T-cell (primary cell): ENCODE results near the gene RNF13. TPM values are rescaled to one million over a fixed set of nuclear protein-coding genes. Genes with fewer than 3 reads are reported as not detected.

Experiments
- ATAC-seq, 4 experiments: fragments of 200-7000 bp in 3 of 4; fragments of 150-1000 bp in 1 of 4; cut with Tn5 transposase; replicated peaks in 1 of 4; 1 replicate in 3 of 4; 2 replicates in 1 of 4; pipeline ENCODE4 v1.10.0; 2021; ENCODE audit warnings: moderate library complexity in 3 of 4, mild to moderate bottlenecking in 2 of 4, moderate number of reproducible peaks in 1 of 4
- CTCF ChIA-PET, 2 donors: fragments of 300-600 bp; sonication (Branson Sonifier 250); formaldehyde crosslinking; loops; one replicate each; lab custom pipeline; 2022; ENCODE audit warnings: antibody characterized with exemption in 2 of 2; lab: Charles Lee
- POLR2A ChIA-PET, 2 donors: fragments of 300-600 bp; sonication (Branson Sonifier 250); formaldehyde crosslinking; loops; one replicate each; lab custom pipeline; 2022; ENCODE audit warnings: antibody characterized with exemption in 2 of 2; lab: Charles Lee
- DNase-seq, 35 experiments: peaks; one replicate each; pipeline versions ENCODE4 v3.0.0 to v3.0.0-alpha.2; 2013 to 2023
- H3K27ac ChIP-seq: one replicate; pipeline ENCODE4 v1.5.1; 2013; ENCODE audit warnings: low read length
- H3K27me3 ChIP-seq, 2 experiments: replicated peaks in 1 of 2; 1 replicate in 1 of 2; 2 replicates in 1 of 2; pipeline versions ENCODE4 v1.6.1 to v1.7.0; 2013; ENCODE audit warnings: low read length in 1 of 2, mixed read lengths in 1 of 2; ENCODE audit not compliant: control insufficient read depth in 2 of 2, insufficient read depth in 2 of 2; ENCODE audit errors: extremely low read depth in 1 of 2
- H3K36me3 ChIP-seq, 2 donors: 1 replicate in 1 of 2; 2 replicates in 1 of 2; pipeline versions ENCODE4 v1.6.1 to v1.7.0; 2013; ENCODE audit warnings: low read length in 1 of 2; ENCODE audit not compliant: control insufficient read depth in 2 of 2, insufficient read depth in 1 of 2; ENCODE audit errors: extremely low read depth in 1 of 2
- H3K4me1 ChIP-seq, 2 experiments: 1 replicate in 1 of 2; 2 replicates in 1 of 2; pipeline versions ENCODE4 v1.6.1 to v1.7.0; 2013; ENCODE audit warnings: low read length in 2 of 2, mixed read lengths in 1 of 2; ENCODE audit not compliant: insufficient read depth in 2 of 2, control insufficient read depth in 1 of 2; ENCODE audit errors: extremely low read depth in 1 of 2
- H3K4me3 ChIP-seq, 2 donors: 1 replicate in 1 of 2; 2 replicates in 1 of 2; pipeline versions ENCODE4 v1.5.1 to v1.7.0; 2013; ENCODE audit warnings: mild to moderate bottlenecking in 2 of 2, low read length in 1 of 2, moderate library complexity in 1 of 2; ENCODE audit not compliant: control insufficient read depth in 1 of 2; ENCODE audit errors: extremely low read depth in 1 of 2
- H3K9me3 ChIP-seq: 2 replicates; pipeline ENCODE4 v1.7.0; 2013
- H3K27ac Mint-ChIP-seq, 2 donors: one replicate each; pipeline ENCODE4 v1.8.0; 2020 to 2021; ENCODE audit warnings: mild to moderate bottlenecking in 2 of 2, mixed read lengths in 2 of 2
- H3K27me3 Mint-ChIP-seq, 2 donors: one replicate each; pipeline ENCODE4 v1.8.0; 2021 to 2022; ENCODE audit warnings: mixed read lengths in 2 of 2
- H3K36me3 Mint-ChIP-seq: one replicate; pipeline ENCODE4 v1.8.0; 2021; ENCODE audit warnings: mixed read lengths
- H3K4me1 Mint-ChIP-seq, 3 donors: one replicate each; pipeline ENCODE4 v1.8.0; 2020 to 2022; ENCODE audit warnings: mixed read lengths in 3 of 3, mild to moderate bottlenecking in 1 of 3
- H3K4me3 Mint-ChIP-seq, 3 donors: one replicate each; pipeline ENCODE4 v1.8.0; 2020 to 2022; ENCODE audit warnings: mild to moderate bottlenecking in 3 of 3, mixed read lengths in 3 of 3, moderate library complexity in 3 of 3
- H3K9me3 Mint-ChIP-seq, 3 donors: one replicate each; pipeline ENCODE4 v1.8.0; 2020 to 2022; ENCODE audit warnings: mixed read lengths in 3 of 3
- WGBS: methylation state at CpG from one replicate; pipeline ENCODE4 v1.1.5; 2013; ENCODE audit warnings: missing lambda C conversion rate; ENCODE audit not compliant: insufficient coverage; 5-methylcytosine and 5-hydroxymethylcytosine counted together
- total RNA-seq, 35 experiments: library from RNA in 6 of 35; stranded (reverse) in 6 of 35; fragments of 120-200 nt in 1 of 35; gene quantifications; one replicate each; pipeline versions ENCODE4 v1.2.1 to v1.2.4 and lab custom pipeline; 2013 to 2026

RNF13 gene
- total RNA-seq, result 10 to 100 TPM; 45.0 to 55.8 (median 54.8) TPM
- 70.0 TPM for total RNA-seq (2013)
- total RNA-seq (lab: John Stamatoyannopoulos, UW), result 30.3 to 117 (median 53.6) reads per million in 29 experiments

DNA sequence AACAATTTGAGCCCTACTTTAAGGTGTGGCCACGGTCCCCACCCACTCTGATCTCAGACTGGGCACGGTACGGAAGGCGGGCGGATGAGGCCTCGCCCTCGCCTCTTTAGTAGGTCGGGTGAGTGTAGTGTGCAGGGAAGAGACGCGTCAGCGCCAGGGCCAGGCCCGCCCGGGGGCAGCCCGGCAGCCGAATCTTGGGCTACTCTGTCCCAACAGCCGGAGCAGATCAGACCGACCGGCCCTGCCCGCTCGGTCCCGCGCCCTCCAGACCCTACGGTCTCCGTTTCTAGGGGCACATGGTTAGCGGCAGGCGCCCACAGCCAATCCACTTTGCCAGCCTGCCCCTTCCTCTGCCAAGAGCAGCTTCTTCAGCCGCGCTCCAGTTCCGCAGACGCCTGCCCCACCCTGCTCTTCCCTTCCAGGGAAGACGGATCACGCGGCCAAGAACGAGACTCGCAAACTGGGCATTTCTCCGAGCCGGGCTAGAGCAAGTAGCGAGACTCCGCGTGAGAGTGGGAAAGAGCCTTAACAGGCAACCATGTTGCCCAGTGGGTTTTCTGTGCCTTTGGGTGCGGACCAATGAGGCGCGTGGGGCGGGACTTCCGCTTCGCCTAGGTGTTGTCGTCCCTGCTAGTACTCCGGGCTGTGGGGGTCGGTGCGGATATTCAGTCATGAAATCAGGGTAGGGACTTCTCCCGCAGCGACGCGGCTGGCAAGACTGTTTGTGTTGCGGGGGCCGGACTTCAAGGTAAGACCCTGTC, at the start of gene RNF13:
TSS of gene RNF13 (plus strand) at position 610 of the 761 bp plus-strand sequence. CDS start 32,812 bp downstream, outside the sequence.
- Mint-ChIP-seq H3K27ac (peak within 1 kb of the TSS; percentile 99 to 100), H3K4me1 (peaks cover 41 to 52% (median 48%) of the 10 kb centered on the region in 3 donors), H3K36me3 (peaks cover 3% of the 10 kb centered on the region), H3K27me3 (peaks cover 3 to 4% of the 10 kb centered on the region in 2 donors), H3K9me3 (no peaks in the 10 kb centered on the region), H3K4me3 (peak within 1 kb of the TSS; percentile 98 to 100 (median 98))
- ChIA-PET POLR2A (interaction anchor here in 1 of 2 donors (0.5 kb wide), 1 partner anchor 272 kb away, joined by 5 read pairs; no protein-coding TSS in a partner anchor), CTCF (interaction anchor here in 1 of 2 donors (1.1 kb wide), 1 partner anchor 10 kb away, joined by 3 read pairs; no protein-coding TSS in a partner anchor)
- under 1% methylated on average over 55 of the region's 56 CpGs for WGBS
- Histone ChIP-seq H3K27me3 (no peaks in the 10 kb centered on the region), H3K9me3 (no peaks in the 10 kb centered on the region), H3K36me3 (no peaks in the 10 kb centered on the region), H3K4me3 (peak within 1 kb of the TSS; percentile 85 to 96), H3K27ac (peak within 1 kb of the TSS; percentile 94), H3K4me1 (peaks cover 11 to 18% of the 10 kb centered on the region in 2 experiments)
- peak; percentile 95 to 97 (median 96) for ATAC-seq
- peak; percentile 85 to 96 (median 92) for DNase-seq

GRCh38 chr3:149763565-149764195, 49.3 kb upstream of the RNF13 start:
- no peaks in the 10 kb centered on the region for H3K36me3 Mint-ChIP-seq

GRCh38 chr3:149764302-149764701, 48.7 kb upstream of the RNF13 start:
- Mint-ChIP-seq H3K4me3 (no peak overlapping the region), H3K9me3 (no peaks in the 10 kb centered on the region), H3K4me1 (no peaks in the 10 kb centered on the region), H3K27me3 (peaks cover 21 to 35% of the 10 kb centered on the region in 2 donors), H3K36me3 (no peaks in the 10 kb centered on the region), H3K27ac (no peak overlapping the region)
- no peak overlapping the region for H3K27ac ChIP-seq
- no CpG with 5 or more reads among the region's 1 CpG for WGBS
- no peak for ATAC-seq
- no peak for DNase-seq
- no peaks in the 10 kb centered on the region for H3K36me3 ChIP-seq
- H3K4me1 ChIP-seq, result no peaks in the 10 kb centered on the region
- H3K4me3 ChIP-seq, result no peak overlapping the region
- H3K27me3 ChIP-seq, result peaks cover 2 to 8% of the 10 kb centered on the region in 2 experiments
- H3K9me3 ChIP-seq, result no peaks in the 10 kb centered on the region
- CTCF ChIA-PET, result interaction anchor here (0.5 to 3.4 kb wide), 3 partner anchors 43 to 645 kb away, joined by 3 to 26 read pairs (median 3); no protein-coding TSS in a partner anchor
- POLR2A ChIA-PET, result no interaction called here

More at GRCh38 chr3:149763565-149764195, 49.3 kb upstream of the RNF13 start:
- Histone ChIP-seq H3K27ac (no peak overlapping the region), H3K27me3 (peaks cover 2 to 11% of the 10 kb centered on the region in 2 experiments), H3K36me3 (no peaks in the 10 kb centered on the region), H3K4me1 (no peaks in the 10 kb centered on the region), H3K9me3 (no peaks in the 10 kb centered on the region), H3K4me3 (no peak overlapping the region)
- ChIA-PET CTCF (no interaction called here), POLR2A (interaction anchor here in 1 of 2 donors (0.7 kb wide), 1 partner anchor 11 kb away, joined by 4 read pairs; the partner anchor contains the start of gene COMMD2)
- H3K4me1 Mint-ChIP-seq, result no peaks in the 10 kb centered on the region
- no peak overlapping the region for H3K4me3 Mint-ChIP-seq
- WGBS, result 73% methylated on average over 2 of the region's 3 CpGs
- ATAC-seq (no peak), DNase-seq (no peak)
- H3K27me3 Mint-ChIP-seq, result peaks cover 21 to 37% of the 10 kb centered on the region in 2 donors
- H3K27ac Mint-ChIP-seq, result no peak overlapping the region
- H3K9me3 Mint-ChIP-seq, result no peaks in the 10 kb centered on the region

GRCh38 chr3:149765762-149766334, 47.2 kb upstream of the RNF13 start:
- WGBS, result no CpG with 5 or more reads among the region's 2 CpGs
- CTCF ChIA-PET, result interaction anchor here (0.7 to 3.4 kb wide), 6 partner anchors 9 to 42 kb away, joined by 4 to 26 read pairs (median 6); partner anchors contain the start of gene COMMD2 (in 2 of the 2)

DNA sequence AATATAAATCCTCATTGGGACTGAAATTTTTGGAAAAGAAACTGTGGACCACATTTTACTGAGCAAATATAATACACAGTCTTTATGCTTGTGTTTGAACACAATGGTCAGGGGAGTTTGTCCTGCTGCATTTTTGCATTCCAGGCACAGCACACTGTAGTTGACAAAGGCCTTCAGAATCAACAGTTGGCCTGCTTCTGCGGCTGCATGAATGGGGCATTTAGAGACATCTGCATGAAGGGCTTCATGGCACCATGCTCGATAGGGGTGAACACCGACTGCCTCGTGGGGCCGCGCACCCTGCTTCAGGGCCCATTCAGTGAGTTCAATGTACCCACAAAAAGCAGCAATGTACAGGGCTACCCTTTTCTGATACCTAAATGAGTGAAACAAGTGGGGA, 45.3 kb upstream of the RNF13 start:
- H3K27me3 Mint-ChIP-seq, result peaks cover 22 to 35% of the 10 kb centered on the region in 2 donors
- no peak overlapping the region for H3K27ac Mint-ChIP-seq
- no peaks in the 10 kb centered on the region for H3K9me3 Mint-ChIP-seq
- H3K27me3 ChIP-seq, result peaks cover 2 to 3% of the 10 kb centered on the region in 2 experiments
- no peak for ATAC-seq
- H3K4me3 ChIP-seq, result no peak overlapping the region
- H3K4me1 ChIP-seq, result no peaks in the 10 kb centered on the region
- no peaks in the 10 kb centered on the region for H3K4me1 Mint-ChIP-seq
- no peaks in the 10 kb centered on the region for H3K36me3 ChIP-seq
- WGBS, result 100% methylated on average over 4 of the region's 6 CpGs
- H3K4me3 Mint-ChIP-seq, result no peak overlapping the region
- POLR2A ChIA-PET, result interaction anchor here in 1 of 2 donors (0.7 kb wide), 1 partner anchor 28 kb away, joined by 3 read pairs; no protein-coding TSS in a partner anchor
- H3K36me3 Mint-ChIP-seq, result no peaks in the 10 kb centered on the region
- CTCF ChIA-PET, result interaction anchor here (0.9 to 3.4 kb wide), 4 partner anchors 8 to 41 kb away, joined by 3 to 26 read pairs (median 6); no protein-coding TSS in a partner anchor
- no peaks in the 10 kb centered on the region for H3K9me3 ChIP-seq
- no peak overlapping the region for H3K27ac ChIP-seq
- no peak for DNase-seq

More at GRCh38 chr3:149765762-149766334, 47.2 kb upstream of the RNF13 start:
- Histone ChIP-seq H3K4me3 (no peak overlapping the region), H3K27ac (no peak overlapping the region), H3K27me3 (peaks cover 2 to 3% of the 10 kb centered on the region in 2 experiments), H3K36me3 (no peaks in the 10 kb centered on the region), H3K4me1 (no peaks in the 10 kb centered on the region), H3K9me3 (no peaks in the 10 kb centered on the region)
- DNase-seq (peak in 1 of 35 experiments; percentile 11), ATAC-seq (no peak)
- Mint-ChIP-seq H3K4me1 (no peaks in the 10 kb centered on the region), H3K36me3 (no peaks in the 10 kb centered on the region), H3K9me3 (no peaks in the 10 kb centered on the region), H3K4me3 (no peak overlapping the region), H3K27ac (no peak overlapping the region), H3K27me3 (peaks cover 21 to 33% of the 10 kb centered on the region in 2 donors)
- POLR2A ChIA-PET, result interaction anchor here in 1 of 2 donors (0.7 kb wide), 1 partner anchor 486 kb away, joined by 4 read pairs; no protein-coding TSS in a partner anchor
